Liver (tissue), 9 donors: ENCODE measurements around the gene TNS1. TPM values are rescaled to one million over a fixed set of nuclear protein-coding genes. Genes with fewer than 3 reads are reported as not detected.

Experiments used
- DNase-seq: peaks from one replicate; pipeline ENCODE4 v3.0.0-alpha.2; 2017; ENCODE audit warnings: low spot score
- H3K27ac ChIP-seq, 2 donors: one replicate each; pipeline ENCODE4 v1.7.0; 2013; ENCODE audit warnings: inconsistent platforms in 2 of 2, low read length in 2 of 2, control low read depth in 1 of 2, low read depth in 1 of 2, mild to moderate bottlenecking in 1 of 2
- H3K27me3 ChIP-seq, 4 donors: one replicate each; pipeline versions ENCODE4 v1.6.1 to v1.7.0; 2013; ENCODE audit warnings: low read length in 3 of 4, inconsistent platforms in 1 of 4, mild to moderate bottlenecking in 1 of 4, moderate library complexity in 1 of 4; ENCODE audit not compliant: control insufficient read depth in 4 of 4, insufficient read depth in 4 of 4
- H3K36me3 ChIP-seq, 4 donors: one replicate each; pipeline versions ENCODE4 v1.6.1 to v1.7.0; 2013; ENCODE audit warnings: low read length in 3 of 4, mild to moderate bottlenecking in 3 of 4, low read depth in 1 of 4, moderate library complexity in 1 of 4; ENCODE audit not compliant: control insufficient read depth in 4 of 4, insufficient read depth in 3 of 4
- H3K4me1 ChIP-seq, 4 donors: one replicate each; pipeline versions ENCODE4 v1.6.1 to v1.7.0; 2013; ENCODE audit warnings: low read length in 3 of 4, mild to moderate bottlenecking in 3 of 4, moderate library complexity in 1 of 4; ENCODE audit not compliant: control insufficient read depth in 4 of 4, insufficient read depth in 4 of 4
- H3K4me3 ChIP-seq, 3 donors: one replicate each; pipeline versions ENCODE4 v1.6.1 to v1.7.0; 2013; ENCODE audit warnings: low read length in 3 of 3, control low read depth in 1 of 3, low read depth in 1 of 3, mild to moderate bottlenecking in 1 of 3
- H3K9ac ChIP-seq, 2 donors: one replicate each; pipeline ENCODE4 v1.7.0; 2013; ENCODE audit warnings: low read length in 2 of 2, mild to moderate bottlenecking in 2 of 2, moderate library complexity in 2 of 2, control low read depth in 1 of 2, low read depth in 1 of 2
- H3K9me3 ChIP-seq, 4 donors: one replicate each; pipeline versions ENCODE4 v1.6.1 to v1.7.0; 2013; ENCODE audit warnings: low read length in 3 of 4; ENCODE audit not compliant: control insufficient read depth in 4 of 4
- ATF3 ChIP-seq: IDR thresholded peaks from 2 replicates; pipeline ENCODE4 v1.6.1; 2016; ENCODE audit warnings: antibody characterized with exemption
- CTCF ChIP-seq: fragments of 150-350 bp; IDR thresholded peaks from 2 replicates; pipeline ENCODE4 v1.5.1; 2017; ENCODE audit warnings: improper control_type of control experiment, low read depth, low read length; ENCODE audit not compliant: missing input control
- EGR1 ChIP-seq, 2 donors: IDR thresholded peaks; 2 replicates each; pipeline ENCODE4 v1.6.1; 2016 to 2018; ENCODE audit warnings: antibody characterized with exemption in 2 of 2, low read depth in 2 of 2
- FOXA2 ChIP-seq: IDR thresholded peaks from 2 replicates; pipeline ENCODE4 v1.6.1; 2016; ENCODE audit warnings: antibody characterized with exemption
- HNF4A ChIP-seq, 2 donors: conservative IDR thresholded peaks; 2 replicates each; pipeline ENCODE4 v1.6.1; 2016; ENCODE audit warnings: antibody characterized with exemption in 2 of 2, mild to moderate bottlenecking in 2 of 2
- JUND ChIP-seq, 2 donors: IDR thresholded peaks; 2 replicates each; pipeline ENCODE4 v1.6.1; 2016; ENCODE audit warnings: antibody characterized with exemption in 2 of 2
- MAX ChIP-seq: IDR thresholded peaks from 2 replicates; pipeline ENCODE4 v1.6.1; 2016; ENCODE audit warnings: antibody characterized with exemption
- NR2F2 ChIP-seq: IDR thresholded peaks from 2 replicates; pipeline ENCODE4 v1.6.1; 2016; ENCODE audit warnings: antibody characterized with exemption
- RAD21 ChIP-seq, 2 donors: IDR thresholded peaks; 2 replicates each; pipeline ENCODE4 v1.6.1; 2016; ENCODE audit warnings: antibody characterized with exemption in 2 of 2, mild to moderate bottlenecking in 2 of 2
- REST ChIP-seq: IDR thresholded peaks from 2 replicates; pipeline ENCODE4 v1.6.1; 2016; ENCODE audit warnings: antibody characterized with exemption, mild to moderate bottlenecking
- RXRA ChIP-seq, 2 donors: IDR thresholded peaks; 2 replicates each; pipeline ENCODE4 v1.6.1; 2017 to 2018; ENCODE audit warnings: antibody characterized with exemption in 2 of 2, mild to moderate bottlenecking in 1 of 2
- SP1 ChIP-seq: IDR thresholded peaks from 2 replicates; pipeline ENCODE4 v1.6.1; 2018; ENCODE audit warnings: antibody characterized with exemption, mild to moderate bottlenecking
- TAF1 ChIP-seq: conservative IDR thresholded peaks from 2 replicates; pipeline ENCODE4 v1.6.1; 2016; ENCODE audit warnings: antibody characterized with exemption, mild to moderate bottlenecking
- YY1 ChIP-seq: IDR thresholded peaks from 2 replicates; pipeline ENCODE4 v1.6.1; 2016; ENCODE audit warnings: antibody characterized with exemption, mild to moderate bottlenecking
- WGBS: extraction: QIAGEN DNeasy Blood & Tissue Kit; methylation state at CpG from one replicate; pipeline ENCODE4 v1.1.7; 2013; 5-methylcytosine and 5-hydroxymethylcytosine counted together
- polyA plus RNA-seq, 2 donors: library from polyadenylated mRNA; stranded (reverse) in 1 of 2; unstranded in 1 of 2; fragments of 200-250 nt in 1 of 2; fragments of >200 nt in 1 of 2; fragmentation: Nextera tagmentation in 1 of 2; extraction: Ambion mirVana in 1 of 2; gene quantifications; one replicate each; pipeline versions ENCODE4 v1.2.1 to v1.2.3, GENCODE V29; 2013 to 2015
- total RNA-seq, 2 donors: library from RNA; depleted of rRNA; stranded (reverse); fragments of >200 nt; gene quantifications; one replicate each; pipeline ENCODE4 v1.2.3, GENCODE V29; 2014
- donor health status: healthy.
- donor health status: healthy.
- donor health status: healthy.
- donor health status: healthy.
- donor health status: healthy.

TNS1 gene
- total and polyA plus RNA-seq, 4 donors = 16.3 to 128 (median 57.3) TPM

GRCh38 chr2:218041302-218042168 is 38.7 kb upstream of the TNS1 start:
- Histone ChIP-seq H3K27me3 (no peaks in the 10 kb centered on the region), H3K27ac (no peak overlapping the region)
- no peak for TF ChIP-seq TAF1
- TF ChIP-seq JUND (IDR thresholded peaks at IDR 0.05) = no peak

GRCh38 chr2:218040883-218041282 is 38.1 kb upstream of the TNS1 start:
- 60% methylated on average over 2 of the region's 2 CpGs for WGBS
- Histone ChIP-seq H3K4me1 (no peaks in the 10 kb centered on the region), H3K9ac (no peak overlapping the region), H3K4me3 (no peak overlapping the region), H3K27me3 (no peaks in the 10 kb centered on the region), H3K36me3 (no peaks in the 10 kb centered on the region), H3K9me3 (no peaks in the 10 kb centered on the region), H3K27ac (no peak overlapping the region)
- DNase-seq = no peak
- no peak for TF ChIP-seq YY1

More at GRCh38 chr2:218041302-218042168, 38.7 kb upstream of the TNS1 start:
- Histone ChIP-seq H3K4me3 (no peak overlapping the region), H3K9me3 (no peaks in the 10 kb centered on the region), H3K9ac (no peak overlapping the region), H3K36me3 (no peaks in the 10 kb centered on the region), H3K4me1 (no peaks in the 10 kb centered on the region)
- WGBS = 94% methylated on average over 2 of the region's 2 CpGs
- no peak for DNase-seq

- Histone ChIP-seq H3K27ac (no peak overlapping the region), H3K9me3 (no peaks in the 10 kb centered on the region), H3K36me3 (no peaks in the 10 kb centered on the region), H3K4me1 (peaks cover 0 to 6% (median 2%) of the 10 kb centered on the region in 4 donors), H3K27me3 (no peaks in the 10 kb centered on the region), H3K9ac (no peak overlapping the region), H3K4me3 (no peak overlapping the region)
- TF ChIP-seq SP1 (no peak), EGR1 (IDR thresholded peaks at IDR 0.05; ENCODE audit: low read depth in 2 of 2) (no peak), CTCF (no peak), RAD21 (IDR thresholded peaks at IDR 0.05) (no peak), FOXA2 (no peak), RXRA (IDR thresholded peaks at IDR 0.05) (no peak), MAX (no peak), HNF4A (conservative IDR thresholded peaks at IDR 0.05) (no peak), NR2F2 (no peak), YY1 (no peak), TAF1 (no peak), REST (no peak), JUND (IDR thresholded peaks at IDR 0.05) (no peak), ATF3 (no peak)
- WGBS = 88% methylated on average over 2 of the region's 2 CpGs
- DNase-seq = no peak
These were observed 36.4 kb upstream of the TNS1 start for GRCh38 chr2:218039171-218039570.
